HG03571 (cell line): ENCODE results near the gene KCTD17.

Source experiments
- ATAC-seq: cut with Tn5 transposase; IDR thresholded peaks from one replicate; pipeline ENCODE4 v1.9.1; 2021; ENCODE audit not compliant: unreplicated experiment

The KCTD17 gene

GRCh38 chr22:37101311-37102066, 49.9 kb downstream of the KCTD17 start:
- ATAC-seq = no peak

DNA sequence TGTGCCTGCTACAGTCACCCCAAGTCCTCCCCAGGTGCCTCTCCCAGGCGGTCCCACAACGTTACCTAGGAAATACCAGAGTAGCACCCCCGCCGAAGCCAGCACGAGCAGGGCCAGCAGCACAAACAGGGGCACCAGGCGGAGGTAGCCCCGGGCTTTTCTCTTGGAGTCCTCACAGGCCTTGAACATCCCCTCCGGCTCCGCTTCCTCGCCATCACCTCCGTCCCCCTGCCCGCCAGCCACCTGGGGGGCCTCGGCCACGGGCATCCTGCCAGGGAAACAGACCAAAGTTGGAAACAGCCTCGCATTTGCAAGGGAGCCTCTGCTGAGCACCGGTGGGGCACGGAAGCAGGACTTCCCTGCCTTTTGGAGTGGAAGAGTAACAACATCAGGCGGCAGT, 51.6 kb downstream of the KCTD17 start:
- no peak for ATAC-seq

DNA sequence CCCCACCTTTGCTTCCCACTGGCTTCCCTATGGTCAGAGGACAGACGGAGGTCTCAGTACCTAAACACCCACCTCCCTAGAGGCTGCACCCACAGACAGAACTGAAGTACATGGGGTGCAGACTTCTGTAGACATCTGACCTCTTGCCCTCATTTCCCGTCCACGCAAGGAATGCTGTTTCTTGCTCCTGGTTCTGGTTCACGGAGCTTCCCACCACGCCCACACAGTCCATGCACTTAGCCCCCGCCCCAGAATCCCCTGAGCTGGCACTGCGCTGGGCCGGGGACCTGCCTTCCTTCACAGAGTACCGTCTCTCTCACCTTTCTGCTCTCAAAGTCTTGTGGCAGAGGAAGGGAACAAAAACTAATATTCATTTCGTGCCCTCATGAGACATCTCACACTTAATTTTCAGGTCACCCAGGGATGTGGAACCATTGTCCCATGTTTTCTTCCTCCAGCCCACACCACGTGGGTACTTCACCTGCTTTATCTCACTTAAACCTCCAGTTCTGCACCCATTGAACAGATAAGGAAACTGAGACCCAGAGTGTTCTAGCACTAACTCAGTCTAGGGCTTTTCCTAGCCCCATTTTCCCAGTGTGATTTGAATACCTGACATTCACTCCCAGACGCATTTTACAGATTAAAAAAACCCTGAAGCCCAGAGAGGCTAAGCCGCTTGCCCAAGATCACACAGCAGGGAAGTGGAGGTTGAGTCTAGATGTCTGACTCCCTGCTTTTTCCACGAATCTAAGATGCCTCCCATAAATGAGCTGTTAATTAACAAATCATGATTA, 52.3 kb downstream of the KCTD17 start:
- ATAC-seq = no peak

DNA sequence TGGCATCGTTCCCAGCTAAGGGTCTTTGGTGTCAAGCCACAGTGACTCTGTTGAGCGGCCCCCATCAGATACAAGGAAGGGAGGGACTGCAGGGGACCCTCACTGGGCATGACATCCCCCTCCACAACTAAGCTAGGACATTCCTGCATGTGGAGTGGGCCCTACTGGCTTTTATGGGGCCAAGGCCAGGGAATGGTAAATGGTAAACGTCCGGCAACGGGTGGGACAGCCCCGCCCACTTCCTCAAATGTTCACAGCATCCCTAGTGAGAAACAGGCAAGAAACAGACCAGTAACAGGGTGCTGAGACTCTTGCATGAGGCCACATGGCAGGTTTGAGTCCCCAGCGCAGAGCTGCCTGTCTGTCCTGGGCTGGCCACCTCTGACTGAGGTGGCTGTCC, 53.6 kb downstream of the KCTD17 start:
- no peak for ATAC-seq

GRCh38 chr22:37105990-37106389, 54.4 kb downstream of the KCTD17 start:
- no peak for ATAC-seq

DNA sequence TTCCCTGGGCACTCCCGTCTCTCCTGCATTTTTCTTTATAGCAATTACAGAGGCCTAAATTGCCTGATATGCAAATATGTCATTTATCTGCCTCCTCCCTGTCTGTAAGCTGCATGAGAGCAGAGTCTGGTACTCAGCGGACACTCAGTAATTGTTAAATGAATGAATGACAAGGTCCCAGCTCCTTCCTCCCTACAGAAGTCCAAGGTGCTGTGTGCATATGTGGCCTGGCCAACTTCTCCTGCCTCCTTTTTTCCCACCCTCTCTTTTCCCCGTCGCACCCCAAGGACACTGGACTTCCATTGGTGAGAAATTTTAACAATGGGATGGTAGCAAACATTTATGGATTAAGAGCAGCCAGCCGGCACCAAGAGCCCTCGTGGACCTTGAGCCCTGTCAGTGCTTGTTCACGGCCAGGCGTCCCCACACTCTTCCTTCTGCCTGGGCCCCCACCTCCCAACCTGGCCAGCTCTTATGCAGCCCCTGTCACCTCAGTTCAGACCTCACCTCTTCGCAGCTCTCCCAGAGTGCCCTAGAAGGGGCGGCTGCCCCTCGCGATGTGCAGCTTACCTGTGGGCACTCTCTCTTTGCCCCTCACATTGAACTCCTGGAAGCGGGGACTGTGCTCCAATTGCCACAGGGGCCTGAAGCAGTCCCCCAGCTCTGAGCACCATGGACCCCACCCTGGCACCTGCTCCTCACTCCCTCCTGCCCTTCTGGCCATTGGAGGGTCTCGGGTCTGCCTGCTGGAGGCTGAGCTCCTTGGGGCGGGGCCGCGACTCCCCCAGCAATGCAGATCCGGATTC, 56.5 kb downstream of the KCTD17 start:
- no peak for ATAC-seq

- no peak for ATAC-seq
Observed at GRCh38 chr22:37109242-37109917, 57.8 kb downstream of the KCTD17 start, which contains the start of gene TMPRSS6. TSS of gene TMPRSS6 (minus strand) at chr22:37109713. CDS start at chr22:37103417, 6,296 bp downstream.

DNA sequence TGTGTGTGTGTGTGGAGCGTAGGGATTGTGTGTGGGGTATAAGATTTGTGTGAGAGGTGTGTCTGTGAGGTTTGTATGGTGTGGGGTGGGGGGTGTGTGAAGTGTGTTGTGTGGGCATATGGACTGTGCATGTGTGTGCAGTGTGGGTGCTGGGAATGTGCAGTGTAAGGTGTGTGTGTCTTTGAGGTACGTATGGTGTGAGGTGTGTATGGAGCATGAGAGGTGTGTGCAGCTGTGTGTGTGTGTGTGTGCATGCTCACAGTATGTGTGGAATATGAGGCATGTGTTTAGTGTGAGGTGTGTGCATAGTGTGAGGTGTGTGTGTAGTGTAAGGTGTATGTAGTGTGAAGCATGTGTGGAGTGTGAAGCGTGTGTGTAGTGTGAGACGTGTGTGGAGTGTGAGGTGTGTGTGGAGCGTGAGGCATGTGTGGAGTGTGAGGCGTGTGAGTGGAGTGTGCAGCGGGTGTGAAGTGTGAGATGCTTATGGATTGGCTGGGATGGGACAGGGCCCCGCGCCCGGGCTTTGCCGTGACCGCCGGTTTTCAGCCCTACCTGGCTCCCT, 59.7 kb downstream of the KCTD17 start:
- no peak for ATAC-seq

DNA sequence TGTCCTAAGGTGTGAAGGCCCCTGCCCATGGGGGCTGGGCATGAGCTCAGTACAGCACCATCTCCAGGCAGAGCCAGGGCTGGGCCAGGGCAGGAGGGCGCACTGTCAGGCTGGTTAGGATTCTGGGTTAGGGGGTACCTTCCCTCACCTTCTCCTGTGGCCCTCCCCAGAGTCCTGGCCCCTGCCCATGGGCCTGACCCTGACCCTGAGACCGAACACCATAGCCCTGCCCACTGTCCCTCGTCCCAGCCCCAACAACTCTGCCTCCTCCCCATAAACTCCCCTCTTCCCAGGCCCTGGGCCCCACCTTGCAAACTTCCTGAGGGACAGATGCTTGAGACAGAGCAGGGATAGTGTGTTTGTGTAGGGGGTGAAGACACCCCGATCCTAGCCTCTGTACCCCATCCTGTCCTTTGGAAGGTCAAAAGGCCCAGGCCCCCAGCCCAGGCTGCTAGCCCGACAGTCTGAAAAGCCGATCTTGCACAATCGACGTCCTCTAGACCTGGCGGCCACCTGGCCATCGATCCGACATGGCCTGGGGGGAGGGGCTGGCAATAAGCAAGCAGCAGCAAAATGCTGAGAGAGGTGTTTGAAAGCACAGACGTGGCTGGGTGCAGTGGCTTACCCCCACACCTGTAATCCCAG, 60.7 kb downstream of the KCTD17 start:
- ATAC-seq = no peak
